HEK293 (cell line): ENCODE results near the gene RTCA.
A peak's percentile ranks its signal among the peaks of the same experiment; 100 is the strongest.

ENCODE experiments used
- BCL11B ChIP-seq: fragments of 450-650 bp; formaldehyde crosslinking; IDR thresholded peaks from 2 replicates; pipeline ENCODE4 v1.5.1; 2016; ENCODE audit warnings: low read depth, missing biosample characterization, missing genetic modification characterization
- FEZF1 ChIP-seq: fragments of 450-650 bp; formaldehyde crosslinking; IDR thresholded peaks from 2 replicates; pipeline ENCODE4 v1.5.1; 2016; ENCODE audit warnings: missing biosample characterization, missing genetic modification characterization
- MEIS1 ChIP-seq: sonication (generic); formaldehyde crosslinking; IDR thresholded peaks from 2 replicates; pipeline ENCODE4 v1.8.1; 2022; ENCODE audit warnings: missing genetic modification reagents, mild to moderate bottlenecking, borderline replicate concordance
- SALL2 ChIP-seq: fragments of 450-650 bp; formaldehyde crosslinking; IDR thresholded peaks from 2 replicates; pipeline ENCODE4 v1.5.0; 2017; ENCODE audit warnings: missing biosample characterization, mild to moderate bottlenecking, missing genetic modification characterization, borderline replicate concordance
- SETDB1 ChIP-seq: IDR thresholded peaks from one replicate; pipeline ENCODE4 v1.6.1; 2017; ENCODE audit warnings: mild to moderate bottlenecking, low read length, moderate library complexity, mixed read lengths; ENCODE audit not compliant: insufficient read length
- ZBTB20 ChIP-seq: fragments of 450-650 bp; formaldehyde crosslinking; IDR thresholded peaks from 2 replicates; pipeline ENCODE4 v1.5.1; 2016; ENCODE audit warnings: missing biosample characterization, missing genetic modification characterization
- ZBTB49 ChIP-seq: fragments of 450-650 bp; formaldehyde crosslinking; IDR thresholded peaks from 2 replicates; pipeline ENCODE4 v1.5.1; 2016; ENCODE audit warnings: missing biosample characterization, missing genetic modification characterization, low read depth
- ZBTB8A ChIP-seq: fragments of 450-650 bp; formaldehyde crosslinking; IDR thresholded peaks from 2 replicates; pipeline ENCODE4 v1.5.1; 2016; ENCODE audit warnings: missing biosample characterization, missing genetic modification characterization
- ZFP3 ChIP-seq: fragments of 450-650 bp; formaldehyde crosslinking; IDR thresholded peaks from 2 replicates; pipeline ENCODE4 v1.5.1; 2016; ENCODE audit warnings: low read depth, missing biosample characterization, missing genetic modification characterization
- ZNF132 ChIP-seq: fragments of 450-650 bp; formaldehyde crosslinking; IDR thresholded peaks from 2 replicates; pipeline ENCODE4 v1.5.1; 2017; ENCODE audit warnings: missing biosample characterization, missing genetic modification characterization, borderline replicate concordance
- ZNF16 ChIP-seq: fragments of 450-650 bp; formaldehyde crosslinking; IDR thresholded peaks from 2 replicates; pipeline ENCODE4 v1.5.1; 2016; ENCODE audit warnings: low read depth, missing biosample characterization, missing genetic modification characterization
- ZNF184 ChIP-seq: fragments of 450-650 bp; IDR thresholded peaks from 2 replicates; pipeline ENCODE4 v1.5.1; 2018; ENCODE audit warnings: missing biosample characterization, mild to moderate bottlenecking, missing genetic modification characterization
- ZNF223 ChIP-seq: fragments of 450-650 bp; formaldehyde crosslinking; IDR thresholded peaks from 2 replicates; pipeline ENCODE4 v1.5.1; 2016; ENCODE audit warnings: missing biosample characterization, missing genetic modification characterization
- ZNF24 ChIP-seq: fragments of 450-650 bp; formaldehyde crosslinking; IDR thresholded peaks from 2 replicates; pipeline ENCODE4 v1.5.1; 2016; ENCODE audit warnings: missing biosample characterization, missing genetic modification characterization
- ZNF311 ChIP-seq: fragments of 450-650 bp; formaldehyde crosslinking; IDR thresholded peaks from 2 replicates; pipeline ENCODE4 v1.5.1; 2017; ENCODE audit warnings: missing biosample characterization, missing genetic modification characterization, borderline replicate concordance
- ZNF423 ChIP-seq: fragments of 450-650 bp; formaldehyde crosslinking; IDR thresholded peaks from 2 replicates; pipeline ENCODE4 v1.5.1; 2016; ENCODE audit warnings: missing biosample characterization, missing genetic modification characterization
- ZNF48 ChIP-seq: fragments of 450-650 bp; formaldehyde crosslinking; IDR thresholded peaks from 2 replicates; pipeline ENCODE4 v1.5.1; 2016; ENCODE audit warnings: missing biosample characterization, missing genetic modification characterization
- ZNF488 ChIP-seq: fragments of 450-650 bp; formaldehyde crosslinking; IDR thresholded peaks from 2 replicates; pipeline ENCODE4 v1.5.1; 2016; ENCODE audit warnings: missing biosample characterization, missing genetic modification characterization
- ZNF621 ChIP-seq: fragments of 450-650 bp; formaldehyde crosslinking; IDR thresholded peaks from 2 replicates; pipeline ENCODE4 v1.5.1; 2017; ENCODE audit warnings: missing biosample characterization, missing genetic modification characterization
- ZNF776 ChIP-seq: fragments of 450-650 bp; formaldehyde crosslinking; IDR thresholded peaks from 2 replicates; pipeline ENCODE4 v1.5.0; 2017; ENCODE audit warnings: missing biosample characterization, missing genetic modification characterization, borderline replicate concordance
- ZNF777 ChIP-seq: fragments of 450-650 bp; formaldehyde crosslinking; IDR thresholded peaks from 2 replicates; pipeline ENCODE4 v1.5.1; 2017; ENCODE audit warnings: missing biosample characterization, missing genetic modification characterization, borderline replicate concordance
- ZSCAN5A ChIP-seq: fragments of 450-650 bp; formaldehyde crosslinking; IDR thresholded peaks from 2 replicates; pipeline ENCODE4 v1.5.1; 2016; ENCODE audit warnings: missing biosample characterization, missing genetic modification characterization
- TF ChIP-seq, protein P1 (sequence below): fragments of 450-650 bp; IDR thresholded peaks from 2 replicates; pipeline ENCODE4 v1.5.1; 2018; ENCODE audit warnings: missing biosample characterization, missing genetic modification characterization
- TF ChIP-seq, protein P2 (sequence below): fragments of 450-650 bp; formaldehyde crosslinking; IDR thresholded peaks from 2 replicates; pipeline ENCODE4 v1.5.1; 2017; ENCODE audit warnings: missing biosample characterization, missing genetic modification characterization
- TF ChIP-seq, protein P3 (sequence below): fragments of 450-650 bp; formaldehyde crosslinking; conservative IDR thresholded peaks from 2 replicates; pipeline ENCODE4 v1.5.1; 2016; ENCODE audit warnings: low read depth, missing biosample characterization, missing genetic modification characterization
- TF ChIP-seq, protein P4 (sequence below): sonication (generic); formaldehyde crosslinking; IDR thresholded peaks from 2 replicates; pipeline ENCODE4 v1.8.1; 2022; ENCODE audit warnings: mild to moderate bottlenecking, moderate library complexity, missing genetic modification reagents

The RTCA gene

GRCh38 chr1:100265931-100266740 is at the start of gene RTCA (continued):
- TF ChIP-seq ZNF48 (no peak), ZNF621 (no peak), SETDB1 (no peak), ZNF488 (no peak), SALL2 (tag by site-specific recombination) (no peak), ZNF132 (tag by site-specific recombination) (no peak), ZNF16 (tag by site-specific recombination) (no peak), FEZF1 (tag by site-specific recombination) (no peak), ZNF223 (no peak), ZSCAN5A (tag by site-specific recombination) (no peak), ZNF423 (tag by site-specific recombination) (0 out of 2 replicates have a peak, but pooled peaks have one; percentile 37), ZNF184 (tag by site-specific recombination) (no peak), ZNF777 (no peak), ZFP3 (no peak), ZBTB8A (tag by site-specific recombination) (peak; percentile 65), ZNF24 (tag by site-specific recombination) (no peak), MEIS1 (no peak), ZBTB20 (tag by site-specific recombination) (peak; percentile 85), ZNF311 (tag by site-specific recombination) (no peak), ZNF776 (tag by site-specific recombination) (no peak), BCL11B (tag by site-specific recombination) (no peak), ZBTB49 (tag by site-specific recombination) (no peak)
- TF ChIP-seq, protein P1, sequence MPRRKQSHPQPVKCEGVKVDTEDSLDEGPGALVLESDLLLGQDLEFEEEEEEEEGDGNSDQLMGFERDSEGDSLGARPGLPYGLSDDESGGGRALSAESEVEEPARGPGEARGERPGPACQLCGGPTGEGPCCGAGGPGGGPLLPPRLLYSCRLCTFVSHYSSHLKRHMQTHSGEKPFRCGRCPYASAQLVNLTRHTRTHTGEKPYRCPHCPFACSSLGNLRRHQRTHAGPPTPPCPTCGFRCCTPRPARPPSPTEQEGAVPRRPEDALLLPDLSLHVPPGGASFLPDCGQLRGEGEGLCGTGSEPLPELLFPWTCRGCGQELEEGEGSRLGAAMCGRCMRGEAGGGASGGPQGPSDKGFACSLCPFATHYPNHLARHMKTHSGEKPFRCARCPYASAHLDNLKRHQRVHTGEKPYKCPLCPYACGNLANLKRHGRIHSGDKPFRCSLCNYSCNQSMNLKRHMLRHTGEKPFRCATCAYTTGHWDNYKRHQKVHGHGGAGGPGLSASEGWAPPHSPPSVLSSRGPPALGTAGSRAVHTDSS (tag by site-specific recombination) = no peak
- TF ChIP-seq, protein P2, sequence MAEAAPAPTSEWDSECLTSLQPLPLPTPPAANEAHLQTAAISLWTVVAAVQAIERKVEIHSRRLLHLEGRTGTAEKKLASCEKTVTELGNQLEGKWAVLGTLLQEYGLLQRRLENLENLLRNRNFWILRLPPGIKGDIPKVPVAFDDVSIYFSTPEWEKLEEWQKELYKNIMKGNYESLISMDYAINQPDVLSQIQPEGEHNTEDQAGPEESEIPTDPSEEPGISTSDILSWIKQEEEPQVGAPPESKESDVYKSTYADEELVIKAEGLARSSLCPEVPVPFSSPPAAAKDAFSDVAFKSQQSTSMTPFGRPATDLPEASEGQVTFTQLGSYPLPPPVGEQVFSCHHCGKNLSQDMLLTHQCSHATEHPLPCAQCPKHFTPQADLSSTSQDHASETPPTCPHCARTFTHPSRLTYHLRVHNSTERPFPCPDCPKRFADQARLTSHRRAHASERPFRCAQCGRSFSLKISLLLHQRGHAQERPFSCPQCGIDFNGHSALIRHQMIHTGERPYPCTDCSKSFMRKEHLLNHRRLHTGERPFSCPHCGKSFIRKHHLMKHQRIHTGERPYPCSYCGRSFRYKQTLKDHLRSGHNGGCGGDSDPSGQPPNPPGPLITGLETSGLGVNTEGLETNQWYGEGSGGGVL = no peak
- TF ChIP-seq, protein P3, sequence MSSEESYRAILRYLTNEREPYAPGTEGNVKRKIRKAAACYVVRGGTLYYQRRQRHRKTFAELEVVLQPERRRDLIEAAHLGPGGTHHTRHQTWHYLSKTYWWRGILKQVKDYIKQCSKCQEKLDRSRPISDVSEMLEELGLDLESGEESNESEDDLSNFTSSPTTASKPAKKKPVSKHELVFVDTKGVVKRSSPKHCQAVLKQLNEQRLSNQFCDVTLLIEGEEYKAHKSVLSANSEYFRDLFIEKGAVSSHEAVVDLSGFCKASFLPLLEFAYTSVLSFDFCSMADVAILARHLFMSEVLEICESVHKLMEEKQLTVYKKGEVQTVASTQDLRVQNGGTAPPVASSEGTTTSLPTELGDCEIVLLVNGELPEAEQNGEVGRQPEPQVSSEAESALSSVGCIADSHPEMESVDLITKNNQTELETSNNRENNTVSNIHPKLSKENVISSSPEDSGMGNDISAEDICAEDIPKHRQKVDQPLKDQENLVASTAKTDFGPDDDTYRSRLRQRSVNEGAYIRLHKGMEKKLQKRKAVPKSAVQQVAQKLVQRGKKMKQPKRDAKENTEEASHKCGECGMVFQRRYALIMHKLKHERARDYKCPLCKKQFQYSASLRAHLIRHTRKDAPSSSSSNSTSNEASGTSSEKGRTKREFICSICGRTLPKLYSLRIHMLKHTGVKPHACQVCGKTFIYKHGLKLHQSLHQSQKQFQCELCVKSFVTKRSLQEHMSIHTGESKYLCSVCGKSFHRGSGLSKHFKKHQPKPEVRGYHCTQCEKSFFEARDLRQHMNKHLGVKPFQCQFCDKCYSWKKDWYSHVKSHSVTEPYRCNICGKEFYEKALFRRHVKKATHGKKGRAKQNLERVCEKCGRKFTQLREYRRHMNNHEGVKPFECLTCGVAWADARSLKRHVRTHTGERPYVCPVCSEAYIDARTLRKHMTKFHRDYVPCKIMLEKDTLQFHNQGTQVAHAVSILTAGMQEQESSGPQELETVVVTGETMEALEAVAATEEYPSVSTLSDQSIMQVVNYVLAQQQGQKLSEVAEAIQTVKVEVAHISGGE (tag by site-specific recombination) = peak; percentile 90
- TF ChIP-seq, protein P4, sequence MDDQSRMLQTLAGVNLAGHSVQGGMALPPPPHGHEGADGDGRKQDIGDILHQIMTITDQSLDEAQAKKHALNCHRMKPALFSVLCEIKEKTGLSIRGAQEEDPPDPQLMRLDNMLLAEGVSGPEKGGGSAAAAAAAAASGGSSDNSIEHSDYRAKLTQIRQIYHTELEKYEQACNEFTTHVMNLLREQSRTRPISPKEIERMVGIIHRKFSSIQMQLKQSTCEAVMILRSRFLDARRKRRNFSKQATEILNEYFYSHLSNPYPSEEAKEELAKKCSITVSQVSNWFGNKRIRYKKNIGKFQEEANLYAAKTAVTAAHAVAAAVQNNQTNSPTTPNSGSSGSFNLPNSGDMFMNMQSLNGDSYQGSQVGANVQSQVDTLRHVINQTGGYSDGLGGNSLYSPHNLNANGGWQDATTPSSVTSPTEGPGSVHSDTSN (CRISPR knock-in tag) = no peak
